ENCODE data around the gene PHF13. TPM values are rescaled to one million over a fixed set of nuclear protein-coding genes. Genes with fewer than 3 reads are reported as not detected.

The PHF13 gene
- total and polyA plus RNA-seq, 10 of the 15 experiments (the other 5 are each of a cell fraction or from before 2014, with no cell fraction given): 0.87 to 15.4 (median 5.1) TPM

GRCh38 chr1:6601049-6601922 lies 12.2 kb upstream of the PHF13 start (continued):
- TF ChIP-seq, protein P1, sequence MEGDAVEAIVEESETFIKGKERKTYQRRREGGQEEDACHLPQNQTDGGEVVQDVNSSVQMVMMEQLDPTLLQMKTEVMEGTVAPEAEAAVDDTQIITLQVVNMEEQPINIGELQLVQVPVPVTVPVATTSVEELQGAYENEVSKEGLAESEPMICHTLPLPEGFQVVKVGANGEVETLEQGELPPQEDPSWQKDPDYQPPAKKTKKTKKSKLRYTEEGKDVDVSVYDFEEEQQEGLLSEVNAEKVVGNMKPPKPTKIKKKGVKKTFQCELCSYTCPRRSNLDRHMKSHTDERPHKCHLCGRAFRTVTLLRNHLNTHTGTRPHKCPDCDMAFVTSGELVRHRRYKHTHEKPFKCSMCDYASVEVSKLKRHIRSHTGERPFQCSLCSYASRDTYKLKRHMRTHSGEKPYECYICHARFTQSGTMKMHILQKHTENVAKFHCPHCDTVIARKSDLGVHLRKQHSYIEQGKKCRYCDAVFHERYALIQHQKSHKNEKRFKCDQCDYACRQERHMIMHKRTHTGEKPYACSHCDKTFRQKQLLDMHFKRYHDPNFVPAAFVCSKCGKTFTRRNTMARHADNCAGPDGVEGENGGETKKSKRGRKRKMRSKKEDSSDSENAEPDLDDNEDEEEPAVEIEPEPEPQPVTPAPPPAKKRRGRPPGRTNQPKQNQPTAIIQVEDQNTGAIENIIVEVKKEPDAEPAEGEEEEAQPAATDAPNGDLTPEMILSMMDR (IDR thresholded peaks at IDR 0.05 in 2 of 3, conservative IDR thresholded peaks at IDR 0.05 in 1 of 3; ENCODE audit: control insufficient read depth in 2 of 3, extremely low read depth in 1 of 3, insufficient read depth in 1 of 3, low read depth in 3 of 3, low read length in 3 of 3): peak in 1 of 3 experiments; percentile 1; a peak in 1 of 6 replicates
- TF ChIP-seq HCFC1 (IDR thresholded peaks at IDR 0.05; ENCODE audit: low read length): no peak
- TF ChIP-seq MXI1 (IDR thresholded peaks at IDR 0.05; ENCODE audit: low read depth, low read length): peak; percentile 66; the same call in 1 of the 2 replicates
- TF ChIP-seq, protein P2, sequence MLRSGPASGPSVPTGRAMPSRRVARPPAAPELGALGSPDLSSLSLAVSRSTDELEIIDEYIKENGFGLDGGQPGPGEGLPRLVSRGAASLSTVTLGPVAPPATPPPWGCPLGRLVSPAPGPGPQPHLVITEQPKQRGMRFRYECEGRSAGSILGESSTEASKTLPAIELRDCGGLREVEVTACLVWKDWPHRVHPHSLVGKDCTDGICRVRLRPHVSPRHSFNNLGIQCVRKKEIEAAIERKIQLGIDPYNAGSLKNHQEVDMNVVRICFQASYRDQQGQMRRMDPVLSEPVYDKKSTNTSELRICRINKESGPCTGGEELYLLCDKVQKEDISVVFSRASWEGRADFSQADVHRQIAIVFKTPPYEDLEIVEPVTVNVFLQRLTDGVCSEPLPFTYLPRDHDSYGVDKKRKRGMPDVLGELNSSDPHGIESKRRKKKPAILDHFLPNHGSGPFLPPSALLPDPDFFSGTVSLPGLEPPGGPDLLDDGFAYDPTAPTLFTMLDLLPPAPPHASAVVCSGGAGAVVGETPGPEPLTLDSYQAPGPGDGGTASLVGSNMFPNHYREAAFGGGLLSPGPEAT (IDR thresholded peaks at IDR 0.05; ENCODE audit: low read depth): peak; percentile 58; the same call in 1 of the 2 replicates
- TF ChIP-seq NFYA (IDR thresholded peaks at IDR 0.05; ENCODE audit: borderline replicate concordance, low read depth, low read length): no peak
- TF ChIP-seq CREB1 (IDR thresholded peaks at IDR 0.05; ENCODE audit: low read depth): peak; percentile 44
